GM12801 (cell line): Measurements from ENCODE around the gene CIPC.

Experiments
- CTCF ChIP-seq: IDR thresholded peaks from one replicate; pipeline ENCODE4 v1.5.1; 2011; ENCODE audit warnings: control low read depth; ENCODE audit not compliant: insufficient read length; ENCODE audit errors: extremely low read depth

The CIPC gene

DNA sequence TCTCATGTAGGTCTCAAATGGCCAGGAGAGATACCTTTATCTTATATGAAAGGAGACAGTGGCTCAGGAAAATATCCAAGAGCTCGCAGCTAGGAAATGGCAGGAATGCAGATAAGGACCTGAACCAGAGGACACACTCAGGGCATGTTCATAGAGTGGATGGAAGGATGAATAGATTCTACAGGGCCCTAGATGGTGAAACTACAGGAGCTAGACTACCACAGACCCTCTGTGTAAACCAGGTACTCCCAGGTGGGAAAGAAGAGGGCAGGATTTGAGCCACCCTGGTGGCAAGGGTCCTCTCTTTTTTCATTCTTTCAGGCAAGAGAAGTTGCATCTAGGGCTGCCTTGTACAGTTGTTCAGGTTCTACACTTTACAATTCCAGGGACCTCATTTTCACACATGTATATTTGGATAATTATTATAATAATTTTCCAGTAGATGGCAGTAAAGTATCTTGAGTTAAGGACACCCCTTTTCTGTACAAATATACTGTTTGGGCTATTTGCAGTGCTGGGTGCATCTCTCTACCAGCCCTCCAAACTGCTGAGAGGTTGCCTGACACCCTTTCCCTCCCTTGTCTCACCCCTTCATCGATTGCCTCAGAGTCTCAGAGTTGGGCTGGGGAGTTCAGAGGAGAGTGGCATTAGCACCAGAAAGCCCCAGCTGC lies 54.0 kb downstream of the CIPC start:
- no peak for TF ChIP-seq CTCF

- no peak for TF ChIP-seq CTCF
Observed at GRCh38 chr14:77153802-77154201, 55.7 kb downstream of the CIPC start.

DNA sequence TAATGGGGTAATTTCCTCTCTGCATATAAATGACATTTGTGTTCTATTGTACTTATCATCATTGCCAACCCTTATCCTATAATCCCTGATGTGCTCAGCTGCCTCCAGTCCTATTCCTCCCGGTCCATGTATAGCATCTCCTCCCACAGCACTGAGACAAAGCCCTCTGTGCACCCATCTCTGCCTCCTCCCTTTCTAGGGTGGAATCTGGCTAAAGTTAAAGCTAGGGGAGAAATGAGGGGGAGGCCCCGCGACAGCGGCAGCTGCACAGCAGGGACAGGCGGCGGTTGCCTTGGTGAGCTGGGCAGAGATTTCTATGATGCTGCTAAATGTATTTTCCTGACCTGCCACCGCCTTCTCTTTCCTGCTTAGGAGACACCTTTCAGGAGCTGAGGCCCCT lies 56.4 kb downstream of the CIPC start:
- TF ChIP-seq CTCF, result no peak

- TF ChIP-seq CTCF, result no peak
Observed at GRCh38 chr14:77155083-77155482, 57.0 kb downstream of the CIPC start.

GRCh38 chr14:77157740-77158139 lies 59.7 kb downstream of the CIPC start:
- no peak for TF ChIP-seq CTCF

GRCh38 chr14:77158175-77158881 lies 60.3 kb downstream of the CIPC start:
- TF ChIP-seq CTCF, result no peak

DNA sequence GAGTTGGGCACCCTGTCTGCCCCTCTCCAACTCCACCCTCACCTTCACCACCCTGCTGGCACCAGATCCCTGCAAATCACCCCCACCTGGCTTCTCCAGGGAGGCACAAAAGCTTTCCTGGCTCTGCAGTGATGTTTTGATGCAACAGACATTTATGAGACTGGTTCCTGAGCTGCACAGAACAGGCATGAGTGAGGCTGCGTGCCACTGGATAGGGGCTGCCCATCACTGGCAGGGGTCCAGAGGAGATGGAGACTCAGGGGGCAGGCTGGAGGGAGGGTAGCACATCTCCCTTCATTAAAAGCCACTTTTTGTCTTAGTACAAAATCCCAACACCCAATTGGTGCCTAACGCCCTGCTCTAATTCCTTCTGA lies 60.8 kb downstream of the CIPC start:
- no peak for TF ChIP-seq CTCF
